Glomerular endothelial cell (primary cell): ENCODE data around the gene LPP. TPM values are rescaled to one million over a fixed set of nuclear protein-coding genes. Genes with fewer than 3 reads are reported as not detected.

Source experiments
- DNase-seq: peaks from one replicate; pipeline ENCODE4 v3.0.0-alpha.2; 2011; ENCODE audit warnings: low read depth, low spot score; ENCODE audit errors: extremely low read depth
- total RNA-seq: library from RNA; depleted of rRNA; stranded (reverse); fragments of >200 nt; gene quantifications from 2 replicates; pipeline ENCODE4 v1.2.3, GENCODE V29; 2015

The LPP gene
- total RNA-seq, 1 donor from 2014 or later, result 132 TPM

DNA sequence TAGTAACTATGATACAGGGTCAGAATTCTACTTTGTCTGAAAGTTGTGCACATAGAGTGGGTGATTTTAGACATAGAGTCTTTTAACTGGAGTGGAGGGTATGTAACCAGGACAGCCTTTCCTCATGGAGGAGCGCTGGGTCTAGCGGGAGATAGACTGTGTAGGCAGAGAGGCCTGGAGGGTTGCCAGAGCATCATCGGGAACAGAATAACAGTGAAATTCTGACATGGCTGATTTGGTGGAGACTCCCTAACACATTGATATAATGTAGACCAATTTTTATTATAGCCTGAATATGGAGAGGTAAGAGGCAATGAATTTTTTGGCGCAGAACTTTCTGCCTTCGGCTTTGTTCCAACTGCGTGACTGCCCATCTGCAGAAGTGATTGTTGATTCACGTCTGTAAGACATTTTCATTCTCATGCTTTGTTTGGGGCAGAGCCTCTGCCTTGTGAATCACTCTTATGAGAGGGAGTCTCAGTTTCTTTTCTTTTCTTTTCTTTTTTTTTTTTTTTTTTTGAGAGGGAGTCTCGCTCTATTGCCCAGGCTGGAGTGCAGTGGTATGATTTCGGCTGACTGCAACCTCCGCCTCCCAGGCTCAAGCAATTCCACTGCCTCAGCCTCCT, 16.0 kb downstream of the LPP start:
- no peak for DNase-seq

- no peak for DNase-seq
These were observed 16.8 kb downstream of the LPP start for GRCh38 chr3:188170461-188171459.

DNA sequence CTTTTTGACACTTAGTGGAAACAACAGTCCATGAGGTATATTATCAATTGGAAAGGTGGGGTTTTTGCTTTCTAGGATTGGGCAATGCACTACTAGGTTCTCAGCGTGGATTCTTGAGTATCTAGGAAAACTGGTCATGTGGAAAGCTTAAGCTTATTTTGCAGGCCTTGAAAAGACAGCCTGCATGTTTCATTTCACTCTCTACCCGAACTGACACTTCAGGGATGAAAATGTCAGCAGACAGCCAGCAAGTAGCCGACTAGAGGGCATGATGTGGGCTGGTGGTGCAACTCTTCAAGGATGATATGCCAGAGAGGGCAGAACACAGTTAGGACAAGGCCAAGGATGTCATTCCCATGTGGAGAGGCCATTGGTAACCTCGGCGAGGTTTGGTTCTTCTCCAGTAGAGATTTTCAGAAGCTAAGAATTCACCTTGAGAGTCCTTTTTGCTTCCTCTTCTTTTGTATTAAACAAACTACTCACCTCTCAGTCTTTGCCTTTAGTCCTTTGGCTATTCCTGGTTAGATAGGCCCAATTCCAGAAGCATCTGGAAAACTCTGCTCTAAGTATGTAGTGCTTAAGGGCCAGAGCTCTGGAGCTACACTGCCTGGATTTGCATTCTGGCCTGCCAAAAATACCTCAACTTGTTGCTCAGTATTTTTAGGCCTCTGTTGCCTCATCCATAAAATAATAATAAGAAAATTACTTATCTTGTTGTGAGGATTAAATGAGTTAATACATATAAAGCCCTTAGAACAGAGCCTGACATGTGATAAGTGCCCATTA, 17.9 kb downstream of the LPP start:
- DNase-seq, result no peak

GRCh38 chr3:188174317-188175044, 20.5 kb downstream of the LPP start:
- no peak for DNase-seq

GRCh38 chr3:188176476-188176875, 22.5 kb downstream of the LPP start:
- DNase-seq, result no peak

DNA sequence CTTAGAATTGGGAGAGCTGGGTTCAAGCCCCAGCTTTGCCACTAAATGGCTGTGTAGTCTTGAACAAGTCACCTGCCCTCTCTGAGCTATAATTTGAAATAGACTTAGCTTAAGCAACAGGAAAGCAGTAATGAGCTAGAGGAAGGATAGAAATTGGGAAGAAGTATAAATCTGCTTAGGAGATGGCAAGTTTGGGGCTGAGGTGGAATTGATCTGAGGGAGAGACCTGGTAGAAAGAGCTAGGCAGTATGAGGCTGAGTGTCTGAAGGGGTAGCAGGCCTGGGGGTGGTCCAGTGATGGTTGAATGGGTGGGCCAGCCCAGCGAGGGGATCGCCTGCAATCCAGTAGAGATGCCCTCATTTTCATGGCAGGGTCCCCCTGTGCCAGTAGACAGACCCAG, 22.9 kb downstream of the LPP start:
- no peak for DNase-seq

DNA sequence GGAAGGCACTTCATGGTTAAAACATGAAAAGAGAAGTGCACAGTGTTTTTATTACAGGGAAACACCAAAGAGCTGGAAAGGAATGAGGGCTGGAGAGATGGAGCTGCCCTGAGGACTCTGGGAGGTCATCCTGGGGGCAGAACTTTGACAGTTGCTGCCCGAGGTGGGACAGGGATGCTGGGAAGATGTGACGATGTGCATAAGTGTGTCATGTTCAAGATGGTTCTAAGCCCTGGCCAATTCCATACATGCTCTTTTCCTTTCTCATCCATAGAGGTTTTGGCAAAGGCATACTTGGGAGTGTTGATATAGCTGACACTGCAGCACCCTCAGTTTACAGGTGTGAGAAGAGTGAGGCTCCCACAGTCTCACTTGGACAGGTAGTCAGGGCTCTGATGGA, 23.8 kb downstream of the LPP start:
- DNase-seq, result no peak

DNA sequence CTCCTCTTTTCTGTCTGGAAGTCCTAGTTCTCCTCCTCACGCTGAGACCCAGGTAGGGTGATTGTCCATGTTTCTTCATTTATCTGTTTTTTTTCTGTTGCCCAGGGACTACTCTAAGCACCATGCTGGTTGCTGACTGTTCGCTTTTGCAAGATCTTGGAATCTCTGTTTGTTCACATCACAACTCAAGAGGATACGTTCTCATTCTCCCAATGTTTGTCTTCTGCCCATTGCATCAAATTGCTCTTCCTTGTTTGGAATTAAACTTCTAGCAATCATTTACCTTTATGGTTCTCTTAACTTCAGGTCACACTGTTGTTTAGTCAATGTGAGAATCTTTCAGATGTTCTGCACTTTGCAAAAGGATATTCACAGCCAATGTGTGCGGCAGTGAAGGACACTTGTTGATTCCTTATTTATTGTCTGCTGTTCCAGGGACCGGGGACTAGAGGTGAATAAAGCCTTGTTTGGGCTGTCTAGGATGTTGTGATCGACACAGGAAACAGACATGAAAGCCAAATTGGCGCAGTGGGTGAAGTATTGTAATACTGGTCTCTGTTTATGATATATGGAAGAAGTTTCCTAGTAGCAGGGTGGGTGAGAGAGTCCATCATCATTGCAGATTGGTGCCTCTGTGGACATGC, 24.5 kb downstream of the LPP start:
- no peak for DNase-seq

DNA sequence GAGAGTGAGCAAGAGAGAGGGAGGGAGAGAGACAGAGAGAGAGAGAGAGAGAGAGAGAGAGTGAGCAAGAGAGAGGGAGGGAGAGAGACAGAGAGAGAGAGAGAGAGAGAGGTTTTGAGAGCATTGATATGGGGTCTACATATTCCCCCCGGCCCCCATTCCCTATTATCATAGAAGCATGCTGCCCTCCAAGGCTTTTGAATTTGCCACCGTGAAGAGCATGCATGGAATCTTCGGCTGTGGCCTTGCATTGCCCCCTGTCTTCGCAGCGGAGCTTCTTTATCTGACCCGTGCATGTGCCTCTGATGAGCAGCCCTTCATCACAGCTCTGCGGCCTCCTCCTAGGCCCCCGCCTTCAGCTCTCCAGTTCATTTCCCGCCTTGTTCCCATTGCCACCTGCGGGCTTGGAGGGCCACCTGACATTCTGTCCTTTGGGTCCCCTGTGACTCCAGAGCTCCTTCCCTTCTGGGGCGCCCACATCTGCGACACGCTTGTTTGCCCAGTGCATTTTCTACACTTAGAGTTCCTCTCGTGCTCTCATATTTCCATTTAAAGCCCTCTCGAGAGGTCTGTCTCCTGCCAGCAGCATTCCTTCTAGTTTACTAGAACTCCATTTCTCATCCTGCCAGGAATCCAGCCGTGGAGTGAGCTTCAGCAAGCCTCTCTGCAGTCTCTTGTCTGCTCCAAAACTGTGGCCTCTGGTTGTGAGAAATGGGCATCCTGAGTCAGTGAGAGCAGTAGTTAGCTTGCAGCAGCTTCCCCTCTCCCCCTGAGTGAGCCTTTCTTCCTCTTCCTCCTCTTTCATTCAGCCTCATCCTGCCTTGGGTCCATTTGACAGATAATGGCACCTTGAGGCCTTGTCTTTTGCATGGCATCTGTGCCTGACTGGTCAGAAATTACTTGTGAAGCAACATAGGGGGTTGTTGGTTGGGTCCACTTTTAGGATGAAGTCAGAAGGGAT, 25.3 kb downstream of the LPP start:
- no peak for DNase-seq

DNA sequence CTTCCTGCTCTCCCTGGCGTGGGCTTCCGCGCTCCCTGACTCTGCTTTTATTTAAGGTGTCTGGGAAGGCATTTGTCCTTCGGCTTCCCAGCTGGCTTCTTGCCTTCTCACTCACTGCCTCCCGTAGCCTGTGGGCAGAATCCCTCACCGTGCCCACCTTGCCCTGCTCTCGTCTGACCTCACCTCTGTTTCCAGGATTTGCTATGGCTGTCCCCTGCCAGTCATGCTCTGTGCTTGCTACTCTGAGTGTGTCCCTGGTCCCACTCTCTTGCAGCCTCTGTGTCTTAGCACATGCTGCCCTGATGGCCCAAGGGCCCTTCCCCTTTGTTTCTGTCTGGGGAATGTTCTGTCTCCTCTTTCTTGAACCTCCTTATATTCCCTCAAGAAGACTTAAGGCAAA, 26.2 kb downstream of the LPP start:
- no peak for DNase-seq

- no peak for DNase-seq
These were observed 29.5 kb downstream of the LPP start for GRCh38 chr3:188183452-188183851.

DNA sequence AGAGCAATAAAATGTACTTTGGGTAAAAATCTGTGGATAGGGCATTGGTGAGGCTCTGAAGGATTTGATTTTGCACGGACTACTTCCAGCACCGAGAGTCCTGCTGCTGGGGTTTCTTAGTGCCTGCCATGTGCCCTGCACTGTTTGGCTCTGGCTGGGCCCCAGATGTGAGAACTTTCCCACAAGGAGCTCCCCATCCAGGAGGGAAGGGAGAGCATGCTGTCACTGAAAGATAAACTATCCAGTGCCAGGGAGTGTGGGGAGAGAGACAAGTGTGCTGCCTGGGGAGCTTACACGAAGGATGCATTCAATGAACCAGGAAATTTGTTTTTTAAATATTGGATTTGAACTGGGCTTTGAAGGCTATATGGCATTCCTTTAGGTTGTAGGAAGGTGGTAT, 30.2 kb downstream of the LPP start:
- no peak for DNase-seq

DNA sequence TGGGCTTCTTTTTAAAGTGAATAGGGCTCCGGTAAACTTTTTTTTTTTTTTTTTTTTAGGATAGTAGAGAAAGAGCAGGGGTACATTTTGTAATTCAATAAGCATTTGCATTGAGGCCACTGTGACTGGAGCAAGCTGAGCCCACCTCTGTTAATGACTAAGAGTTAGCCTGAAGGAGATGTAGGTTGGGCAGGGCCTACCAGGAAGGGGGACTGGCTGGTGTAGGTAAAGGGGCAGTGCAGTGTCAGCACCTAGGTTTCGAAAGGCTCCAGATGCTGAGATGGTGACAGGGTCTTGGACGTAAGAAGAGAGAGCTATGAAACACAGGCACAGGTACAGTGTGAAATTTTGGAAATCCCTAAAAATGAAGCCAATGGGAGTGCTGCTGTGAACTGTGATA, 30.7 kb downstream of the LPP start:
- DNase-seq, result no peak

- no peak for DNase-seq
These were observed 31.8 kb downstream of the LPP start for GRCh38 chr3:188185717-188186251.

DNA sequence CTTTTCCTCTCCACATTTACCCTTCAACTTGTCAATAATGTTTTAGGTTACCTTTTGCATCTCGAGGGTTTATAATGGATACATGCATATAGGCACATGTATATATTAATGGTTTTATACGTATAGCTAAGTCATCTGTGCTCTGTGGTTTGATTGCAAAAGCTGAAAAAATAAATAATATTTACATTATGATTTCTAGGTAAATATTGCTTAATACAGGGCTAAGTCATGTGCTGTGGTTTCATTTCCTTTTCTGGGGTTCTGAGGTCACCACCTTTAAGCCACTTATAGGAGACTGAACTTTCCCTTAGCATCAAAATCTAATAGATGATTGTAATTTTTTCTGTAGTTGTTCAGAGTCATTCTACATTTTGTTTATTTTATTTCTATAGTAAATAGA, 33.1 kb downstream of the LPP start:
- DNase-seq, result no peak

GRCh38 chr3:188188911-188189310, 35.0 kb downstream of the LPP start:
- no peak for DNase-seq

DNA sequence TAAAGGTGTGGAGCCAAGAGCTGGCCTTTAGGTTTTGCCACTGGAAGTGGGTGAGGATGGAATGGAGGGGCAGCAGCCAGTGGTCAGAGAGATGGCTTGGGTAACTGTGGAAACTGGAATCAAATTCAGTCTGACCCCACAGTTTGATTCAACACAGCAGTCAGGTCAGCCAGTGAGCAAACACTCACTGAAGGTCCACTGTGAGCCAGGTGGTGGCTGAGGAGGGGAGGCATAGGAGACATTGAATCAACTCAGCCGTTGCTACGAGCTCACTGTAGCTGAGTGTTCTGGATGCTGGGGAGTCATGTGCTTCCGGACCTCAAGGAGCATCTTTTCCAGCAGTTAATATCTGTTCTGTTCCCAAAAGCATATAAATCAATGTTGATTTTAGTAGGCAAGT, 37.5 kb downstream of the LPP start:
- no peak for DNase-seq

GRCh38 chr3:188192034-188192433, 38.1 kb downstream of the LPP start:
- DNase-seq, result no peak

DNA sequence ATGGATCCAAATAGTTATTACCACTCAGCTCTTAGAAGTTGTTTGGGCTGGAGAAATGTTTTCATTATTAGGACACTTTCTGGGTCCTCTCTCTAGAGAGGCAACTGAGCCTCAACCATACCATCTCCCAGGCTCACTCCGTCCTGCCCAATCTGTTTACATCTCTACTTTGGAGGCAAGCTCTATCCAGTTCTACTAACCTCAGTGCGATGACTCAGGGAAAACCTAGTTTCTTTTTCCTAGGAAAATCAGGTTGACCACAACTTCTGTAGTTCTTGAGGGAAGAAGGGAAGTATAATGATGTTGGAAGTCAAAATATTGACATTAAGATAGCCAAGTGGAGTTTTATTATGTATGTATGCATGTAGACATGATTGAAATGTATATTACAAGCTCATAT, 40.4 kb downstream of the LPP start:
- DNase-seq, result no peak
